ENCODE results near the gene TNFSF9.

Gene TNFSF9

GRCh38 chr19:6530386-6531162 lies at the start of gene TNFSF9:
TSS of gene TNFSF9 (plus strand) at chr19:6531026. CDS start at chr19:6531037, 11 bp downstream.
- DNase-seq, result peak; percentile 40

GRCh38 chr19:6481541-6482342 lies 49.1 kb upstream of the TNFSF9 start, which contains the start of gene DENND1C:
TSS of gene DENND1C (minus strand) at chr19:6481787. CDS start at chr19:6481695, 92 bp downstream.
- no peak for DNase-seq

- DNase-seq, result no peak
Measured at GRCh38 chr19:6482343-6482686, 48.5 kb upstream of the TNFSF9 start.

- no peak for DNase-seq
Measured at GRCh38 chr19:6483235-6483634, 47.6 kb upstream of the TNFSF9 start.

- no peak for DNase-seq
Measured at GRCh38 chr19:6484230-6484629, 46.6 kb upstream of the TNFSF9 start.

GRCh38 chr19:6484831-6485230 lies 46.0 kb upstream of the TNFSF9 start:
- DNase-seq, result no peak

GRCh38 chr19:6489278-6490061 lies 41.4 kb upstream of the TNFSF9 start:
- no peak for DNase-seq

- DNase-seq, result no peak
Measured at GRCh38 chr19:6490134-6490533, 40.7 kb upstream of the TNFSF9 start.

- DNase-seq, result no peak
Measured at GRCh38 chr19:6491802-6492592, 38.8 kb upstream of the TNFSF9 start.

GRCh38 chr19:6494438-6495036 lies 36.3 kb upstream of the TNFSF9 start:
- no peak for DNase-seq

GRCh38 chr19:6495947-6496346 lies 34.9 kb upstream of the TNFSF9 start:
- no peak for DNase-seq

- no peak for DNase-seq
Measured at GRCh38 chr19:6498294-6499036, 32.4 kb upstream of the TNFSF9 start.

GRCh38 chr19:6499052-6499790 lies 31.6 kb upstream of the TNFSF9 start:
- DNase-seq, result no peak

- no peak for DNase-seq
Measured at GRCh38 chr19:6500837-6501739, 29.7 kb upstream of the TNFSF9 start.

- DNase-seq, result peak; percentile 17
Measured at GRCh38 chr19:6501740-6502648, 28.8 kb upstream of the TNFSF9 start, which contains the start of gene TUBB4A. TSS of gene TUBB4A (minus strand) at chr19:6502309. CDS start at chr19:6502212, 97 bp downstream.

GRCh38 chr19:6503407-6504201 lies 27.2 kb upstream of the TNFSF9 start:
- no peak for DNase-seq

Data from NCI-H2171 (cell line).